D341Med (cell line): ENCODE measurements around the gene DHX29.
"Not testable (repeated sequence)": the region's sequence is repeated elsewhere in the genome, so short reads cannot be mapped to it uniquely, and the experiment has no call there.

Source experiments
- DNase-seq: peaks from one replicate; pipeline ENCODE4 v3.0.0; 2012; ENCODE audit warnings: low spot score

Gene DHX29

GRCh38 chr5:55307383-55308253, at the start of gene DHX29, which contains the start of gene MTREX:
Gene DHX29, minus strand, starts transcription at chr5:55307694. Its CDS starts 121 bp downstream, at chr5:55307573.
Gene MTREX, plus strand, starts transcription at chr5:55307989. Its CDS starts 25 bp downstream, at chr5:55308014.
- DNase-seq: peak; percentile 93

- no peak for DNase-seq
Measured at GRCh38 chr5:55356896-55357295, 49.4 kb upstream of the DHX29 start.

- DNase-seq: no peak
Measured at GRCh38 chr5:55350754-55351153, 43.3 kb upstream of the DHX29 start.

- DNase-seq: no peak
Measured at GRCh38 chr5:55347786-55348185, 40.3 kb upstream of the DHX29 start.

GRCh38 chr5:55345327-55345726, 37.8 kb upstream of the DHX29 start:
- no peak for DNase-seq

GRCh38 chr5:55344392-55344992, 37.0 kb upstream of the DHX29 start:
- peak; percentile 44 for DNase-seq

- no peak for DNase-seq
Measured at GRCh38 chr5:55343609-55344008, 36.1 kb upstream of the DHX29 start.

- DNase-seq: no peak
Measured at GRCh38 chr5:55343107-55343506, 35.6 kb upstream of the DHX29 start.

- no peak for DNase-seq
Measured at GRCh38 chr5:55338810-55339243, 31.3 kb upstream of the DHX29 start.

GRCh38 chr5:55338092-55338613, 30.7 kb upstream of the DHX29 start:
- DNase-seq: no peak

GRCh38 chr5:55333811-55334210, 26.3 kb upstream of the DHX29 start:
- no peak for DNase-seq

- DNase-seq: no peak
Measured at GRCh38 chr5:55333017-55333416, 25.5 kb upstream of the DHX29 start.

- no peak for DNase-seq
Measured at GRCh38 chr5:55331321-55331720, 23.8 kb upstream of the DHX29 start.

- no peak for DNase-seq
Measured at GRCh38 chr5:55327281-55327680, 19.8 kb upstream of the DHX29 start.

GRCh38 chr5:55325621-55326020, 18.1 kb upstream of the DHX29 start:
- no peak for DNase-seq

GRCh38 chr5:55324815-55325418, 17.4 kb upstream of the DHX29 start:
- DNase-seq: peak; percentile 31

GRCh38 chr5:55324006-55324405, 16.5 kb upstream of the DHX29 start:
- no peak for DNase-seq

GRCh38 chr5:55320571-55320970, 13.1 kb upstream of the DHX29 start:
- no peak for DNase-seq

- DNase-seq: no peak
Measured at GRCh38 chr5:55319491-55319890, 12.0 kb upstream of the DHX29 start.

- not testable (repeated sequence) for DNase-seq
Measured at GRCh38 chr5:55318237-55318636, 10.7 kb upstream of the DHX29 start.

GRCh38 chr5:55316837-55317236, 9.3 kb upstream of the DHX29 start:
- no peak for DNase-seq

GRCh38 chr5:55316289-55316688, 8.8 kb upstream of the DHX29 start:
- DNase-seq: no peak
